K562 treated with DMSO at 1 percent for 12 hours (cell line): ENCODE measurements around the gene MYH2. TPM values are rescaled to one million over a fixed set of nuclear protein-coding genes. Genes with fewer than 3 reads are reported as not detected.

Experiments
- total RNA-seq: library from RNA; unstranded; fragments of 300-600 nt; gene quantifications from 2 replicates; pipeline ENCODE4 v1.2.3, GENCODE V29; 2022; ENCODE audit not compliant: insufficient read depth

Gene MYH2
- not detected in 2 replicates for total RNA-seq

DNA sequence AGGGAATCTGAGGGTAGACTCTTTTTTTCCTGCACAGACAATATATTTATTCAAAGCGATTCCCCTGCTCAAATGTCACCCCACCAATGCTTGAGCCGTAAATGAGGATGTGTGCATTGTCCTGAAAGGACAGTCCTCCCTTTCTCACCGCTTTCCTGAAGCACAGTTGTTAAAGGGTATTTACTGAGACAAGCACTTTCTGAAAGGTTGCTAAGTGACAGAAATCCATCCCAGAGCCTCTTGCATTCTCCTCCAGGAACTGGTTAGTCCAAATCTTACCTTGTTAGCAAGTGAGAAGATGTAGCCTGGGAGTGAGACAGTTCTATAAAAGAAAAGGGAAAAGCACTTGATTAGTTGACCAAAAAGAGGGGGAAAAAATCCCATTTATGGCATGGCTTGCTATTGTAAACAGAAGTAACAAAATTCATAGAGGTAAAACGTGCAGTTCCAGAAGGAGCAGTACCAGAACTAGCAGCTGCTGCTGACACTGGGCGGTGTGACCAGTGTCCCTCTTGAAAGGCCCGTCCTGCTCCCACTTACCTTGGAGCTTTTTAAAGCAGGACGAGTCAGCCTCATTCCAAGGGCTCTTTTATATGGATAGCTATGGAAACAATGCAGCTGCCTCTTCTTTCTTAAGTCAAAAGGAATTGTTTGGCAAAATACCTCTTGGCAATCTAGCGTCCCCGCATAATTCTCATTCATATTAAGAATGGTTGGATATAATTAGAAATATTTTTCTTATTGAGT, at the start of gene MYH2:
MYH2 (minus strand) TSS at position 563 of the 747 bp plus-strand sequence. CDS start 1,738 bp downstream, outside the sequence.

DNA sequence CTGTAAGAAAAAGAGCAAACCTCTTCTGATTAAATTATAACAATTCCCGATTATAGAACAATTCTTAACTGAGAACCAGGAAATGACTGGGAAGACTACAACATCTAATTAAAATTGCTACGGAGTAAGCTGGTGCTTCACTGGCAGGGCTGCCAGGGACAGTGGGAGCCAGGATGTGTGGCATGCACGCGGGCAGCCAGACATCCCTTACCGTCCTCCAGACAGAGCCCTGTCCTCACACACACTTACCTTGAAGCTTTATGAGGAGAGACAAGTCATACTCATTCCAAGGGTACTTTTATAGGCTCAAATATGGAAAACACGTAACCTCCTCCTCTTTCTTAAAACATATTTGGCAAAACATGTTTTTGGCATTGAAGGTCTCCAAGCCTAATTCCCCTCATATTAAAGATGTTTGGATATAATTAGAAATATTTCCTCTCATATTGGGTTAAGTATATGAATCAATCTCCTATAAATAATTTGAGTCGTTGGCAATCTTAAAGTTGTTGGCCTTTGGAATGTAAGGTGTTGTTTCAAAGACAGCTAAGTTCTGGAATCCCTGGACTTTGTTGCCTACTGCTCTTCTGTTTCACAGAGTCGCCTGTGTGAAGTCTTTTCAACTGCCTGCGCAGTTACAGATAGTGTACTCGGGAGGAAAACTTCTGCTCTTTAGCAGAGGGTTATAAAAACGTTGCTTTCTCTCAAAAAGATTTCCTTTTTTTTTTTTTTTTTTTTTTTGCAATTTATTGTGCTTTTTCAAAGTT, 31.0 kb downstream of the MYH2 start, which contains the start of gene MYH1:
MYH1 (minus strand) TSS at position 272 of the 767 bp plus-strand sequence. CDS start 1,900 bp downstream, outside the sequence.

Other genes starting within 250 kb of the MYH2 start
- not detected in 2 replicates for gene MYH13, start 176.7 kb downstream of the MYH2 start, total RNA-seq
- not detected in 2 replicates for gene MYH8, start 127.7 kb downstream of the MYH2 start, total RNA-seq
- not detected in 2 replicates for gene MYH4, start 80.1 kb downstream of the MYH2 start, total RNA-seq
- gene MYH1, start 31.1 kb downstream of the MYH2 start, total RNA-seq = not detected in 2 replicates
- 0.19 TPM in 1 of 2 replicates, not detected in the other for gene MYH3, start 107.7 kb upstream of the MYH2 start, total RNA-seq
- 7.2 and 11.2 TPM in 2 replicates for gene SCO1, start 147.9 kb upstream of the MYH2 start, total RNA-seq
- gene ADPRM, start 147.9 kb upstream of the MYH2 start, total RNA-seq = 8.2 and 9.3 TPM in 2 replicates
- 0.32 TPM in 1 of 2 replicates, not detected in the other for gene TMEM220, start 180.4 kb upstream of the MYH2 start, total RNA-seq